Stimulated activated CD4-positive, alpha-beta T cell treated with anti-CD3 and anti-CD28 coated beads, TNF-alpha, amount 100 ng/mL, for 48 hours (primary cell): ENCODE data around the gene PSMC6.

Experiments
- DNase-seq, 3 donors: peaks; one replicate each; pipeline ENCODE4 v3.0.0-alpha.2; 2020; ENCODE audit warnings: low read depth in 3 of 3

Gene PSMC6

DNA sequence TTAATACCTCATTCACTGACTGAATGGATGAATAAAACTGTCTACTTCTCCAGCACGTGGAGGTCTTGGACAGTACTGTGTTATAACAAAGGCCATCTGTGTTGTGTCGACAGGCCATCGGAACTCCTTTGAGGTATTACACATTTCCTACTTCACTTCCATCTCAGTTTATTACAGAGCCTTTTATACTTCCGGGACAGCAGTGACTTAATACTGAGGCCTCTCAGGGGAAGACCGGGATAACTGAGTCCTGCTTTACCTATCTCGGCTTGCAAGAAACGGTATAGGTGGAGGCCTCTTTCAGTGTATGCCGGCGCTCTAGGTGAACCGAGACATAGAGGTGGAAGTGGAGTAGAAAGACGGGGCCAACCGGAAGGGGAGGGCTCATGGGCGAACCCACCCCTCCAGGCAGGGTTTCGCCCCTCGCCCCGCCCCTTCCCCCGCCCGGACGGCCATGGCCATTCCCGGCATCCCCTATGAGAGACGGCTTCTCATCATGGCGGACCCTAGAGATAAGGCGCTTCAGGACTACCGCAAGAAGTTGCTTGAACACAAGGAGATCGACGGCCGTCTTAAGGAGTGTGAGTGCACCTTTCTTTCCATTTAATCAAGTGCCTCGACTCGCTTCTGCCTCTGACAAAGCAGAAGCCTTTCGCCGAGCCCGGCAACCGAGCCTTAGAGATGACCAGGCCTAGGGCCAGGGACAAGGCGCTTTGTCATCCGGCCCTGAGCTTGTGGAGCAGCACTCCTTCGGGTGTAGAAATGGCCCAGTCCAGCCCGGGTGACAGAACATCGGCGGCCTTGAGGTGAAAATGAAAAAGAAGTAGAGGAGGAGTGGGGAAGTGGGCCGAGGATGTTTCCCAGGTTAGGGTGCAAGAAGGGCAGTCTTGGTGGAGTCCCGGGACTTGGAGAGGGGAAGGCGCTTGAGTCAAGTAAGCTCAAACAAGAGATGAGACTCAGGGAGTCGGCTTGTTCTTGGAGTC is at the start of gene PSMC6:
TSS of gene PSMC6 (plus strand) at position 477 of the 983 bp plus-strand sequence. CDS start at position 497, 20 bp downstream.
- DNase-seq: peak; percentile 89 to 99 (median 90)

DNA sequence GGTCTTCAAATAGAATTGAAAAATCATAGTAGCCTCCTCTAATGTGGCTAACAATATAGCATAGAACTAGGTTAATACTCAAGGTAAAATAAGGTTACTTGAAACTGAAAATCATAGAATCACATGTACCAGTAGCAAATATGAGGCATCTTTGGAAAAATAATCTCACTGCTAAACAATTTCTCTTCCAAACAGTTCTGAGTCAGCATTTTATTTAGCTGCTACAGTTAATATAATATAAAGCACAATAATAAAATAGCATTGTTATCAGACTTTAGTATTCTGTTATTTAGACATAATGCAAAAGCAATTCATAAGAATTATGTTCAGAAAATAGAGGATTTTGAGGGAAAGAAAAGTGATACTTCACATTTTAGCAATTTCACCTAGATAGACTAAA is 46.7 kb upstream of the PSMC6 start:
- no peak for DNase-seq

DNA sequence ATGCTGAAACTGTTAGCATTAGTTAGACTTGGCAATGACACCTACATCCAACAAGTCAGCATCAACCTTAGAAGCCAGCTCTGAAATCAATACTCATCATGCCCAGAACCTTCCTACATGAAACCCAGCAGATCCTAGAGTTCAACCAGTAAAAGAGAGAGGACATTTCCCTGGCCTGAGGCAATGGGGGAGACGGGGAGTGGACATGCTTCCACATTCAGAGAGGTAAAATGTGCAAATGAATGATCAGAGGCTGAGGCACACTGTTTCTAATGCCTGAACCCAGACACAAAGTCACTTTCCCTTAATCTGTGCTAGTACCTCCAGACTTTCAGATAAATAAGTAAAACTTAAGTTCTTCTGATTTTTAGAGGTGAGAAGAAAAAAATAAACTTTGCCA is 46.2 kb upstream of the PSMC6 start:
- DNase-seq: no peak

DNA sequence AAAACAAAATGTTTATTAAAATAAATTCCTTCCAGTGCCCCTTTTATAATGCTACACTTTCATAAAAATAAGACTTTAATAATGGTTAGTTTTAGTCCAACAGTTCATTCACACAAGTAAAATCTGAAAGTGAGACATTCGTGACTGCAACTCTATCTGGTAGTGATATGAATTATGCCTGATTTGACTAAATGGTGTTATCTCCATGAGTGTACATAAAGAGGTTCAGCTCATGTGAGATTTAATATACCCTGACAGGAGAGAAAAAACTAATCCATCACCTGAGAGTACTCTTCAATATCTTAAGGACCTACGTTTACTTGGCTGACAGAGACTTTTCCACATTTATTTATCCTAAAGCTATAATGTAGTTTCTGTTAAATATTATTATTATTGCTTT is 45.7 kb upstream of the PSMC6 start:
- DNase-seq: no peak

DNA sequence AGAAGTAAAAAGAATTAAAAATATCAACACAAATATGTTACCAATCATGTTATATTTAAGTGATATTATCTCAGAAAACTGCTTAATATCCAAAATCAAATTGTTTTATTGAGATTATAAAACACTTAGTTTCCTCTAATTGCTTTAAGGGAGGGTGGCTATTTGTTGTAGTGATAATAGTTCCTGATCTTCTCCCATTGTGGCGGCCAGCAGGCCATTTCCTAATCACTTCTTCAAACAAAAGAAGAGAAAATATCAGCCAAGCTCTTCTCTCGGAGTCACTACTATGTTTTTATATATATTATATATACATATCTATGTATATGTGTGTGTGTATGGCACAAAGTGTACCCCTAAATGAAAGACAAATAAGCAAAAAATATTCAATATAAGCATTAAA is 43.1 kb upstream of the PSMC6 start:
- DNase-seq: no peak

DNA sequence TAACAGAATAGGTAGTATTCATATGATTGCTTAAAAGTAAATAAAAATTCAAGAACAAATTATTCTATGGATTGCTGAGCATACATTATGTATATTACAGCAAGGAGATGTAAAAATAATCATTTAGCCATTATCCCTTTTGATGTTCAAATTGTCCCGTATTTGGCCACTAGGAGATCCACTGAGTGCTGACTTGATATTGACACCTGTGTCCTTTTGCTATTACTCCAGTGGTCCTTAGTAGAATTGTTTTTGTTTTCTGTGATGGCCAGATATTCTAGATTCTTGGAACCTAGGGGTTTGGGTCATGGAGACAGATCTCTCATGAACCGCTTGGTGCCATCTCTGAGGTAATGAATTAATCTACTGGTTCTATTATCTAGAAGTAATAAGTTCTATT is 28.4 kb upstream of the PSMC6 start:
- DNase-seq: no peak

DNA sequence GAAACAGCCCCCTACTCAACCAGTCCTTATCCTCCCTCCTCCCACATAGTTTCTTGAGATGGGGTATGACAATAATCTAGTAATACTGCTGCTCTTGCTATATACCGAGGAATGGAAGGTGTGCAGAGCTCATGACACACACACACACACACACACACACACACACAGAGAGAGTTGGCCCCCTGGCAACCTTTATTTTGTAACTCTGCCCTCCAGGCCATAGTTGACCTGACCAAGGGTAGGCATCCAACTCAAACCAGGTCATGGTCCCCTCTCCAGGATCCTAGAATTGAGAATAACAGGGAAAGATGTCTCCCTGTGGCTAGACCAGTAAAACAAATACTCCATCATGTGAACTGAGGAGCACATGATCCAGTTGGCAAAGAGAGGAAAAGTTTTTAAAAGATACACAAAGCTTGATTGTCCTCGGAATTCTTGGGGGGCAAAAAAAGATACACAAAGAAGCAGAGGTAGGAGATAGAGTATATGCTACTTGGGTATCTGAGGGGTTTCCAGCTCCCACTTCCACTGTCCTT is 22.9 kb upstream of the PSMC6 start:
- no peak for DNase-seq

DNA sequence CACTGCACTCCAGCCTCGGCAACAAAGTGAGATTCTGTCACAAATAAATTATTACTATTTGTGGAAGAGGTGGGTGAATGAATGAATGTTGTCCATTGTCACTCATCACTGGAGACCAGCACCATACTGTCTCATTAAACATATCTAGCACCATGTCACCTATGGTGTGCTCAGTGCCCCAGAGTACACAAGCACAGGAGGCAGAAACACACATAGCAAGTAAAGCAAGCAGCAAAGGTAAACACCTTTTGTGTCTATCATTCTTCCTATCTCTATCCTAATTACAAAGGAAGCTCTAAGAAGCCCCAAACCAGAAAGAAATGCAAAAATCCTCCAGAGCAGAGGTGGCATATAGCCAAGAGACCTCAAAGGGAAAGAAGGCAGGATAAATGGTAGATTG is 20.8 kb upstream of the PSMC6 start:
- no peak for DNase-seq

DNA sequence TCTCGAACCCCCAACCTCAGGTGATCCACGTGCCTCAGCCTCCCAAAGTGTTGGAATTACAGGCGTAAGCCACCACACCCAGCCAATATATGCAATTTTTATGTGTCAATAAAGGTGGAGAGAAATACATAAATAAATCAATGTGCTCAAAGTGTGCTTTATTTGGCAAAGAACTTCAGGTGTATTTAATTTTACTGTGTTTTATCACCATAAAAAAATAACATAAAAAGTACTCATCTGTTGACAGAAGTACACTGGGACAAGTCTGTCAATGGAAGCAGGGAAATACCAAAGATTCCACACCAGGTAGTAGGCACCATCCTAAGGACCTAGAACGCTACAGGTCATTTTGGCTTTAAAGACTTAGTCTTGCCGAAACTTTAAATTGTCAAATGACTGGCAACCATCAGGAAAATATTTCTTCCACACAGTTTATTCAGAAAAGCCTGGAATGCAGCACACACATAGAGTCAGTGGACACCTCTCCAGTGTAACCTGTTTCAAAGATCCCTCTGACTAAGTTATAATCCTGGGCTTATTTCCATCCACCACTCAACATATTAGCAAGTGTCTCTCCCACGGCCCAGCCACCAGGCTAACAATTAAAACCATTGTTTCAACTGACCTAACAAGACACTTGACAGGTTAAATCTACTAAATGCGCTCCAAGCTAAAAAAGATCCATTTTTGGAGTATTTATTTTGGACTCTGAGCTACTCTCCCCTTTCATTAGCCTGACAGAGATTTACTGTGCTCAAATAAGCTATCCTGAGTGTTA is 15.8 kb upstream of the PSMC6 start:
- no peak for DNase-seq

DNA sequence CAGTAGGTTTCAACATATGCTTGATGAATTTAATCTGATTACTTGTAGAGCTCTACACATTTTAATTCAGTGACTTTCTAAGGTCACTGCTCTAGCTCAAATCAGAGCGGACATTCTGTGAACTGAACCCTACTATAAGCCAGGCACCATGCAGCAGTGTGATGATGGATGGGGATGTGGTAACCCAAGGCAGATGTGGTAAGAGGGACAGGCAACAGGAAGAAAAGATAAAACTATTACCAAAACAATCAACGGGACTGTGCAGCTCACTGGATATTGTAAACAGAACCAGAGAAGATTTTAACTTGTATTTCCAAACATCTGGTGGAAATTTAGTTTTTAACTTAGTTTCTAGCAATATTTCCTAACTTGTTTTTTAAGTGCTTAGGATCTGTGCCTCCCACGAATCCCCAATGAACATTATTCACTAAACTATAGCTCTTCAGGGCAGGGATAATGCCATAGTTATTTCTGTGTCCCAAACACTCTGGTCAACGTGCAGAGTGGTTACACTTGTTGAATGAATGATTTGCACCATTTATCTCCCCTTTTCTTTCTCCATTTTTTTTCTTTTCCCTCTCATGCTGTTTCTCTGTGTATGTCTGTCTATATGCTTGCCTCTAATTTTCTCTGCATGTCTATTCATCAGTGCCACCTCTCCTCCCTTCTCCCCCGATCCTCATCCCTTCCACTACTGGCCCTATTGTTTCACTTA is 14.6 kb upstream of the PSMC6 start:
- DNase-seq: no peak

DNA sequence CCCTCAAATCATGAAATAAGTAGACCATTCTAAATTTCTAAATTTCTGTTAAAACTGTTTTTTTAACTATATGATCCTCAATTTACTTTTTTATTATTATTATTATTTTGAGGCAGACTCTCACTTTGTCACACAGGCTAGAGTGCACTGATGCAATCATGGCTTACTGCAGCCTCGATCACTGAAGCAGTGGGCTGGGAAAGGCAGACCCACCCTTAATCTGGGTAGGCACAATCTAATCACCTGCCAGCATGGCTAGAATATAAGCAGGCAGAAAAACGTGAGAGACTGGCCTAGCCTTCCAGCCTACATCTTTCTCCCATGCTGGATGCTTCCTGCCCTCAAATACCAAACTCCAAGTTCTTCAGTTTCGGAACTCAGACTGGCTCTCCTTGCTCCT is 14.0 kb upstream of the PSMC6 start:
- DNase-seq: no peak

DNA sequence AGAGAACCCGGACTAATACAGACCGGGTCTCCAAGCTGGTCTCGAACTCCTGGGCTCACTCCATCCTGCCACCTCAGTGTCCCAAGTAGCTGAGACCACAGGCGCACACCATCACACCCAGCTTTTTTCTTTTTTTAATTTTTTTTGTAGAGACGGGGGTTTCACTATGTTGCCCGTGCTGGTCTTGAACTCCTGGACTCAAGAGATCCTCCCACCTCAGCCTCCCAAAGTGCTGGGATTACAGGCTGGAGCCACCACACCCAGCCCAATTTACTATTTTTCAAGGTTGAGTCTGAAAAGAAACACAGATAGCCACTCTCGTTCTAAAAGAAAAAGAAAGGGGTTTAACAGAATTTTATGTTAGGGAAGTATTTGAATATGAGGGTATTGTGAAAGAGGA is 13.5 kb upstream of the PSMC6 start:
- no peak for DNase-seq

DNA sequence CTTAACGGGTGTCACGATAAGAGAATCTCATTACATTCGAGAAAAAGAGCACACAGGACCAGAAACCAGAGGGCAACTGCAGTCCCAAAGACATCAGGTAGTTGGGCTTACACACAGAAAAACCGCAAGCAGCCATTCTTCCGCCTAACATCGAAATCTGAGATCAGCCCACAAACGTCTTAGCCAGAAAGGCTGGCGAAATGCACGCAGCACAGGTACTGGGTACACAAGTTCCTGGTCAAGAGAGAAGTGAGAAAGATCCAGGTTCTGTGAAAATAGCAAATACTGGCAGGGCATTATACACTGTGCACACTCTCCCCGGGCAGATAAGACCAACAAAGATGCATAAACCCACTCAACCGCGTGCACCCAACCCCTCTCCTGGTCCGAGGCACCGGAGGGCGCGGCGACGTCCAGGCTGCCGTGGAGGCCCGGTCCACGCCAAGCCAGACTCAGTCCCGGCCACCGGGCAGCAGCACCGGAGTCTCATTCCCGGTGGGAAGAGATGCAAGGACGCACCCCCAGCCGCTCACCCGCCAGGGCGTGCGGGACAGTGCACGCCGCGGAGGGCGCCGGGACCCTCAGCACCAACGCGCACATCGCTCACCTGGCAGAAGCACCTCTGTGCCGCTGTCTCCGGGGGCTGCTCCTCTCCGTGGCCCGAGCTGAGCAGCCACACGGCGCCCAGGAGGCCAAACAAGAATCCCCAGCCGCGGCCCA is 12.1 kb upstream of the PSMC6 start:
- peak; percentile 30 to 48 (median 41) for DNase-seq

DNA sequence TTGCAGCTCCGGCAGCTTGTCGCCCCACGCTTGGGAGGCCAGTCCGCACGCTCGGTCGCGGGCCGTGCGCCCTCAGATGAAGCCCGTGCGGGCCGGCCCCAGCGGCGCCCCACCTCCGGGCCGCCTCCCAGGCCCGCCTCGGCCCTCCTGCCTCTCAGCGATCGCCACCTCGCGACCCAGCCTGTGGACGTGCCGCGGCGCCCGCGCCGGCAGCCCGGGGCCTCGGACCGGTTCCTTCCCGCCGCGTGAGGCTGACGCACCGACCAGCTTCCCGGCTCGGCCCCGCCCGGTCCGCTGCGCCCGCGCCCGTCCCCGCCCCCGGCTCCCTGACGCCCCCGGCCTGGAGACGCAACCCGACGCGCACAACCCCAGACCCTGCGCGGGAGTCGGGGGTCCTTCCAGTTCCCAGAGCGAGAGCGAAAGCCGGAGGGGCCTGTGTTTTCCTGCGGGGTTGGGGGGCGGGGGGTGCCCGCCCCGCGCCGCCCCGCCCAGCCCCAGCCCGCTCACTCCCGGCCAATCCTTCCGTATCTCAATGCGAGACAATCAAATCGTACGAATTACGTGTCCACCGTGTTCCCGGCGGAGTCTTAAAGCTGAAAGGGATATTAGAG is 11.4 kb upstream of the PSMC6 start, which contains the start of gene ERO1A:
TSS of gene ERO1A (minus strand) at position 78 of the 611 bp plus-strand sequence. CDS start at position 1, 77 bp downstream.
- peak; percentile 29 to 64 (median 52) for DNase-seq

DNA sequence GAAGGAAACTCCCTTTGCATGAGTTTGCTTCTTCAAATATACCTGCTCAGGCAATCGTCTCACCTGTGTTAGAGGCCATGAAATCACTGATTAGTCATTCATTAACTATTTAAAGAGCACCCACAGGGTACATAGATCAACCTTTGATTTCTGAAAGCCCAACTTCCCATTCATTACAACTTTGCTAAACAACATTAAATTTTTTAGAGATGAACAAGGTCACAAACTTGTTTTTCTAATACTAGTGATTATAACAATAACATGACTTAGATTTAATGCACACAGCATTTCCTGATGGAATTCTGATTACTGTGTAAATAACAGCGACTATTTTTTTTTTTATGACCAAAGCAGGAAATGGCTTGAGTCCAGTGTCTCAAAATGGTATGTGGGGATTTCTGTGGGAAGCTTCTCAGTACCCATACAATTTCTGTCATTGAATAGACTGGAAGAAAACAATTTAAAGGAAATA is 6.3 kb upstream of the PSMC6 start:
- DNase-seq: no peak

DNA sequence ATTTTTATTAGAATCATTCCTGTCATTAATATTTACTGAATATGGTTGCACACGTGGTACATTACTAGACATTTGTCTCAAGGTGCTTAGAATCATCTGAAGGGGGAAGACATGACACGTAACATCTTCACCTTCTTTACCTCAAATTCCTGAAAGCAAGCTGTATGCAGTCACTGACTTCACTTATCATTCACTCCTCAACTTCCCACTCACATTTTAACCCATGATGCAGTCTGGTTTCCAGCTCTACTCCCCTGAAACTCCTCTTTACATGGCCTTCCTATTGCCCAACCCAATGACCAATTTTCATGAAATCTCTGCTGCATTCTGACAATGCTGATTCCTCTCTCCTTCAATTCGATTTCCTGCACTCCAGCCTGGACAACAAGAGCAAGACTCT is 5.8 kb upstream of the PSMC6 start:
- no peak for DNase-seq

DNA sequence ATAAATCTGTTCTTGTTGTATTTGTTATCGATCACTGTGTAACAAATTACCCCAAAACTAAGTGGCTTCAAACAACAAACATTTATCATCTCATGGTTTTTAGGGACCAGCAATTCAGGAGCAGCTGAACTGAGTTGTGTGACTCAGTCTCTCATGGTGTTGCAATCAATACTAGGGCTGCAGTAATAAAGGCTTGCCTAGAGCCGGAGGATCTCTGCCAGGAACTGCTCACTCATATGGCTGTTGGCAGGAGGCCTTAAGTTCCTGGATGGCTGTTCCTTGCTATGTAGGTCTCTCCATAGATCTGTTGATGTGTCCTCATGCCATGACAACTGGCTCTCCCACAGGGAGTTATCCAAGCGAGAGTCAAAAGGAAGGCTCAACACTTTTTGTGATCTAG is 3.8 kb upstream of the PSMC6 start:
- no peak for DNase-seq

DNA sequence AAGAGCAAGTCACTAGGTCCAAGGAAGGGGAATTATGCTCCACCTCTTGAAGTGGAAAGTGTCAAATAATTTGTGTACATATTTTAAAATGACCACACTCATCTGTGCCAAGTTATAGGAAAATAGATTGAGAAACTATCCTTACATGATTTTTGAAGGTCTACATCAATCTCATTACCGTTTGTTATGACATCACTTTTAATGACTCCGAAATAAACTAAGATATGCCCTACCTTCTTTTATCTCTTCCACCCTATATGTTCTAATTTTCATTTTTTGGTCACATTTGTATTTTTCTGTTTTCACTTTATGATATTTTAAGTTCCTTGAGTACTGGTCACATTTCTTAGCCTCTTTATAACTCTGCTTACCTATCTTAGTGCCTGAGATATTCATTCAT is 3.3 kb upstream of the PSMC6 start:
- DNase-seq: no peak

DNA sequence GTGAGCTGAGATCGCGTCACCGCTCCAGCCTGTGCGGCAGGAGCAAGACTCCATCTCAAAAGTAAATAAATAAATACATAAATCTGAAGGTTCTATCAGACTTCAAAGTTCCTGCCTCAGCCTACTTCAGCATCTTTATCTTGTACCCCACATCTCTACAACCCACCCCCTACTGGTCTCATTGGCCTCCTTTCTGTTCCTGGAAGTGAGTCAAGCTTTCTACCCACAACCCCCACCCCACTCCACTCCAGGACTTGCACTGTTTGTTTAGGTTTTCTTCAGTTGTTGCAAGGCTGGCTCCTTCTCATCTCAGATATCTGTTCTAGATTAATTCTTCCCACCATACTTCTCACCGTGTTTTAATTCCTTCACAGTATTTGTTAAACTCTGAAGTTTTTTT is 714 bp upstream of the PSMC6 start:
- DNase-seq: peak in 1 of 3 donors; percentile 41

DNA sequence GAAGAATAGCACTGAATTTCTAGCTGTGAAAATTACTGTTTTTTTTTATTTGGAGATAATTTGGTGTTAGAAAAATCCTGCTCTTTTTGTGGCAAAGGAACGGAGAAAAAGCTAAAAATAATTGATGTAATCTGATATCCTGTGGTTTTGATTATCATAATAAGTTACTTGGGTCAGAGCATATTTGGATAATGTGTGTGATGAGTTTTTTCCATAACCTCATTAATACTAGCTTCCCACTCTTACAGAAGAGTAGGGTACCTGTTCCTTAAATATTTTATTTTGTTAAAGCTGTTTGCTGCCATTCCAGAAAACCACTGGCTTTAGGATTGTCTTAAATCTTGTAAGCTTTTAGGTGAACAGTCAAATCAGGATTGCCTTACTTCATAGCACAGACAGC is 4.7 kb downstream of the PSMC6 start:
- no peak for DNase-seq

DNA sequence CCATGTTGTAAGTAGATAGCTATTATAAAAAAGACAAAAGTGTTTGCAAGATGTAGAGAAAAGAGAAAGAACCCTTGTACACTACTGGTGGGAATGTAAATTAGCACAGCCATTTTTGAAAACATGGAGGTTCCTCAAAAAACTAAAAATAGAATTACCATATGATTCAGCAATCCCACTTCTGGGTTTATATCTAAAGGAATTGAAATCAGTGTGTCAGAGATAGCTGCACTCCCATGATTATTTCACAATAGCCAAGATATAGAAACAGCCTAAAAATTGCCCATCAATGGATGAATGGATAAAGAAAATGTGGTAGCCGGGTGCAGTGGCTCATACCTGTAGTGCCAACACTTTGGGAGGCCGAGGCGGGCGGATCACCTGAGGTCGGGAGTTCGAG is 9.2 kb downstream of the PSMC6 start:
- no peak for DNase-seq
